ENCODE measurements around the gene IL27RA.

- TF ChIP-seq CTCF (conservative IDR thresholded peaks at IDR 0.05; ENCODE audit: low read depth, low read length) (no peak), EZH2 (IDR thresholded peaks at IDR 0.05; ENCODE audit: low read length, unreplicated experiment) (no peak), EZH2phosphoT487 (IDR thresholded peaks at IDR 0.05; ENCODE audit: borderline replicate concordance, low read length) (no peak)
Observed at GRCh38 chr19:14015524-14016035, 16.0 kb upstream of the IL27RA start.
